HG03159 (cell line): Measurements from ENCODE around the gene PLEKHA5.

Source experiments
- ATAC-seq: cut with Tn5 transposase; IDR thresholded peaks from one replicate; pipeline ENCODE4 v1.9.1; 2021; ENCODE audit warnings: mild to moderate bottlenecking, moderate library complexity; ENCODE audit not compliant: unreplicated experiment

PLEKHA5 gene

GRCh38 chr12:19125325-19125724 is 4.2 kb upstream of the PLEKHA5 start:
- ATAC-seq, result no peak

GRCh38 chr12:19127270-19127669 is 2.3 kb upstream of the PLEKHA5 start:
- ATAC-seq, result no peak

GRCh38 chr12:19128485-19128884 is 1.0 kb upstream of the PLEKHA5 start:
- no peak for ATAC-seq

GRCh38 chr12:19129122-19129485 is 429 bp upstream of the PLEKHA5 start:
- ATAC-seq, result no peak

- ATAC-seq, result peak; percentile 12
Measured at GRCh38 chr12:19130224-19131024, 891 bp downstream of the PLEKHA5 start.

GRCh38 chr12:19131025-19131444 is 1.5 kb downstream of the PLEKHA5 start:
- peak; percentile 2 for ATAC-seq

GRCh38 chr12:19138551-19138950 is 9.0 kb downstream of the PLEKHA5 start:
- no peak for ATAC-seq

GRCh38 chr12:19138956-19139355 is 9.4 kb downstream of the PLEKHA5 start:
- ATAC-seq, result no peak

- no peak for ATAC-seq
Measured at GRCh38 chr12:19139615-19140194, 10.2 kb downstream of the PLEKHA5 start.

- no peak for ATAC-seq
Measured at GRCh38 chr12:19140381-19141236, 11.1 kb downstream of the PLEKHA5 start.

- ATAC-seq, result no peak
Measured at GRCh38 chr12:19142499-19142898, 13.0 kb downstream of the PLEKHA5 start.

- no peak for ATAC-seq
Measured at GRCh38 chr12:19144287-19144686, 14.8 kb downstream of the PLEKHA5 start.

- ATAC-seq, result no peak
Measured at GRCh38 chr12:19144985-19145384, 15.5 kb downstream of the PLEKHA5 start.

- peak; percentile 77 for ATAC-seq
Measured at GRCh38 chr12:19148860-19149259, 19.3 kb downstream of the PLEKHA5 start.

- ATAC-seq, result no peak
Measured at GRCh38 chr12:19150273-19150900, 20.9 kb downstream of the PLEKHA5 start.

GRCh38 chr12:19151298-19151697 is 21.8 kb downstream of the PLEKHA5 start:
- ATAC-seq, result no peak

GRCh38 chr12:19153396-19153795 is 23.9 kb downstream of the PLEKHA5 start:
- ATAC-seq, result no peak

- ATAC-seq, result no peak
Measured at GRCh38 chr12:19154686-19155085, 25.2 kb downstream of the PLEKHA5 start.

- ATAC-seq, result no peak
Measured at GRCh38 chr12:19155981-19156734, 26.6 kb downstream of the PLEKHA5 start.

GRCh38 chr12:19158923-19159322 is 29.4 kb downstream of the PLEKHA5 start:
- ATAC-seq, result no peak
